ENCODE data around the gene TRIM64C.
"Not testable (repeated sequence)": the region's sequence is repeated elsewhere in the genome, so short reads cannot be mapped to it uniquely, and the experiment has no call there.

GRCh38 chr11:49069897-49070296 lies 11.0 kb upstream of the TRIM64C start:
- TF ChIP-seq CTCF, POLR2A (IDR thresholded peaks at IDR 0.05): not testable (repeated sequence)
